ENCODE data around the gene OPCML.

OPCML gene

DNA sequence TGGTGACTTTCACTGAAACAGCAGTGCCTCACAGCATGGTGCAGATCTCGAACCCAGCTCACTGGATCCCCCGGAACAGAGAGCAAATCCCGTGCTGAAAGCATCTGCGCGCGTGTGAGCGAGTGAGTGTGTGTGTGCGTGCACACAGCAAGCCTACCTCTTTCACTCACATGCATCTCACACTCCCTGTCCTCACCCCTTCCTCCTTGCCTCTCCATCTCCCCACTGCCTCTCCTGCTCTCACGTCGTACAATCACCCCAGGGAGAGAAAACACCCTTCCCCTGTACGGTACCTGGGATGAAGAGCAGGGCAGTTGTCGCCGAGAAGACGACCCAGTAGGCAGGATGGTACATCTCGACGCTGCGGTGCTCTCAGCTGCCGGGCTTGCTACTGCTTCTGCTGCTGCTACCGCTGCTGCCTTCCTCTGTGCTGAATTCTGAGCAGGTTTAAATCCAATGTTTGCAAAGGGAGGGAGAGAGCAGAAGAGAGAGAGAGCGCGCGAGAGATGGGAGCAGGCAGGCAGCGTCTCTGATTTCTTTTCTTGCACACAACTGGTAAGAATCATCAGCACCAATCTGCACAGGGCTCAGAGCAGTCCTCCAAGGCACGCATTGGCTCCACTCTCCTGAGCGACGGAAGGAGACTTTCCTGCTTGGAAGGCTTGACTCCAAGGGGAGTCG, at the start of gene OPCML:
TSS of gene OPCML (minus strand) at position 531 of the 681 bp plus-strand sequence.
- DNase-seq: no peak

DNA sequence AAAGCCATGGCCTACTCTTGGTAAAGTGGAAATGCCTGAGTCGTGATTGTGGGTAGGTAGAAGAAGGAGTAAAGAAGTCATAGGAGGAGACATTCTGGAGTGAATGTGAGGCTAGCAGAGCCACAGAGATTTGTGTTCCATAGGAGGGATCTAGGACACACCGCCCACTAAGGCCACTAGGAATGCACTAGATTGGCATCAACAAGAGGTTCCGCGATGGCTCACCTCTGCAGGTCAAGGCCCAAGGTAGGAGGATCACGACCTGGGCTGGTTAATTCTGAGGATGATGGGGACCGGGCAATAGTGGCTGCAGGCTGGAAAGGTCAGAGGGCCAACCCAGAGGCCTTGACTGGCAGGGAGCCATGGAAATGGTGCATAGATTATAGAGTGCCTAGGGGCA, 48.8 kb upstream of the OPCML start:
- no peak for DNase-seq

DNA sequence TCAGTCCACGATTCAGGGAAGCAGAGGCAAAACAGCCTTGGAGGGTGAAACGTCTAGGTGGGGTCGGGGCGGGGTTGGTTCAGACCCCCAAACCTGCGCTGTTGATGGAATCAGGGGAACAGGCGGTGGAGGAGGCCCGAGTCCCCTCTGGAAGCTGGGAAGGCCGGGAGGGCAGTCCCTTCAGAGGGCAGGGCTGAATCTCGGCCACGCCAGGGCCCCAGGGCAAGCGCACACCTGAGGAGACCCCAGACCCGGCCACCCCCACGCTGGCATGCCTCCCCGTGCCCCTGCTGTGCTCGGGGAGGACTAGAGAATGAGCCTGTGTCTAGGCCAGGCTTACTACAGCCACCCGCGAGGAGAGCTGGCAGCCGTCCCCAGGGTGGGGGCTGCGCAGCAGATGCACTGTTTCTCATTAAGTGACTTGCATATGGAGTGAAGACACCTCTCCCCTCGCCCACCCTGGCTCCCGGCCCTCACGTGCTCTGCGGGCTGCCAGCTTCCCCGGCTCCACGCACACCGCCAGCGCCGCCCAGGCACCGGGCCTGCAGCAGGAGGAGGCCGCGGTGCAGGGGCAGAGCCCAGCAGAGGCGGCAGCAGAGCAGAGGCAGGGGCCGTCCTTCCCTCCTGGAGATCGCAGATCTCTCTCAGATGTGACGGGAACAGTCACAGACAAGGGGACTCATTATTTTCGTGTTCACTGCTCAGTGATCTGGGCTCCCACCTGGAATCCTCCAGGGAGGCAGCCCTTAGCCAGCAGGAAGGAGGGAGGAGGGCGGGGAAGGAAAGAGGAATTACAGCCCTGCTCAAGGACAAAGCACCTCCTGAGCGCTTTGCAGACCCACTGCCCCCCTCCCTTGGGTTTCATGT, 47.1 kb upstream of the OPCML start:
- no peak for DNase-seq

DNA sequence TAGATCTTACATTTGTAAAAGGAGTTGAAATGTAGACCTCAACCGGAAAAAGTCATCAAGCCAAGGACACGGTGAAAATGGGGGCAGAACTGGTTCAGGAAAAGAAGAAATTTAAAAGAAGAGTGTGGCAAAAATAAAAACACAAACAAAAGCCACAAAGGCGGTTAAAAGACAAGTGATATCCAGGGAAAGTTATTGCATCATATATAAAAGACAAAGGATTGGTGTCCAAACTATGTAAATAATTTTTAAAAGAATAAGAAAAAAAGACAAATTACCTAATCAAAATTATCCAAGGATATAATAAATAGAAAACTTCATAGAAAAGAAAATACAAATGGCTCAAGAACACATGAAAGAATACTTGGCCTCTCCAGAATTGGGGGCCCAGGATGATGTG, 45.1 kb upstream of the OPCML start:
- DNase-seq: no peak

DNA sequence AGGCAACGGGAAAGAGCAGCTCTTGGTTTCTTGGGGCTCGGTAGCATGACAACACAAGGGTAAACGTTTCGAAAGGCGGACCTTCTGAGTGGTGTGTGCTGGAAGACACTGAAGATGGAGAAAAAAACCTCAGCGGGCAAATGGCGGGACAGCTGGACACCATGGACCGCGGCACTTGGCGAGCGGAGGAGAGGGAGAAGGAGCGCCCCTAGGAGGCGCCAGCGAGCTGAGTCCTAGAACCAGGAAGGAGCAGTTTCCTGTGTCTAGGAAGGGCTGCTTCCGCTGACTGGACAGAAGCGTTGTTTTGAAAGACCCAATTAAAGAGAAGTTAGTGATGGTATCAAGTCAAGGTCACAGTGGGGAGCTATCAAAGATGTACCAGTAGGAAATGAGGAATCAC, 44.0 kb upstream of the OPCML start:
- DNase-seq: no peak

DNA sequence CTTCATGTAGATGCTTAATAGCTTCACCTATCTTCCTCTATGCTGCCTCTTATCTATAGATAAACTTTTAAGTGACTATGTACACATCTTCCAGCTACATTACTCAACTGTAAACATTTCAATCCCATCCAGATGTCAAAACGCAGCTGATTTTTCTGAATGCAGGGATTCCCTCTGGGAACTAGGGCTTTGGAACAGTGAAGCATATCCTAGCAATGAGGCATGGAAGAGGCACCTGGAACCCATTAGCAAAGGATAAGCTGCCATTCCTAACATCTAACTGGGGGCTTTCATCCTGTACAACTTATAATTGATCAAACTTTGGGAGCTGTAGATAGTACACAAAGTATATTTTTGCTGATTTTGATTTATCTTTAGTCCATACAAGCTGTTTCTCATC, 40.8 kb upstream of the OPCML start:
- DNase-seq: no peak

DNA sequence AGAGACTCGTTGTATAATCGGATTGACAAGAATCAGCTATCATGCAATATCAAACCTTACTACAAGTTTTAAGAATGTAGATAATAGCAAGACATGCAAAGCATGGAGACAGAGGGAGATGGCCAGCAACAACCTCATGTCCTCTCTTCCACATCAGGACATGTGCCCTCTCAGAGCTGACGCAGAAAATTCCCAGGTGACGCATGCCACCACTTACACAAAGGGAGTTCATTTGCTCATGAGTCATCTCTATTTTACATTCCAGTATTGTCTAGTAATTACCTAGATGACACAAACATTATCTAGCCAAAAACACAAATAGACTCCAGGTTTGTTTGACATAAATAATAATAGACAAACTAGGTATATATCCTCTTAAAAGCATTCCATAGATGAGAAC, 38.1 kb upstream of the OPCML start:
- no peak for DNase-seq

DNA sequence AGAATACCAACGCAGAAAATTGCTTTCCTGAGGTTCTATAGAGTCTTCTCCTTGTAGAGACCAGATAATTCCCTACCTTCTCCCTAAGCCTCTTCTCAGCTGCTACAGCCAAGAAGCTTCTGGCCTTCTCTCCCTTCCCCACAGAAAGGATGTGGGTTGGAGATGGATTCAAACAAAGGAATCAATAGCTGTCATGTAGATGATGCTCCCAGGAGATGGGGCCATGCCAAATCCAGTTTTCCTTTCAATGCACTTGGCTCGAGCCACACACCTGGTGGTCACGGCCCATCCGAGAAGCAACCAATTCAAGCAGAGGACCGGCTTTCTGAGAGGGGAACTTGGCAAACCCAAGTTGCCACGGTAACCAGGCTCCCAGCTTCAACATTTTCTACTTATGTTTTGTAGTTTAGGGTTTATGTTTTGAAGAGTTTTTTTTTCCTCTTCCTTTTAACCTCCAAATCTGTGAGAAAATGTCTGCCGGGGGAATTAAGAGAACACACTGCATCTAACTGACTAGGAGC, 31.3 kb upstream of the OPCML start:
- no peak for DNase-seq

DNA sequence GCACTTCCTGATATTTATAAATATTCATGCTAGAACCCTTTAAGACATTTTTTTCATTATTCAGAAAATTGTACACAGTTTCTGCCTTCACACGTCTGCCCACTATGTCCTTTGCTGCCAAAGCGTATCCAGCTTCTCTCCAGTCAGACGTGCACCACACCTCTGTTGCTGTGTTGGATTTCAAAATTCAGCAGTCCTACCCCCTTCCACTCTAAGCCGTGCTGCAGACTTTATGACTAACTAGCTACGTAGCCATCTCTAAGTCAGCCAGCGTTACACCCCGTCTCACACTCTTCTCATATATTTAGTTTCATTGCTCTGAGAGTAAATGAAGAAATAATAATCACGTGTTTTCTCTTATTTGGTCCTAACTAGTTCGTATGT, 28.2 kb upstream of the OPCML start:
- DNase-seq: no peak

DNA sequence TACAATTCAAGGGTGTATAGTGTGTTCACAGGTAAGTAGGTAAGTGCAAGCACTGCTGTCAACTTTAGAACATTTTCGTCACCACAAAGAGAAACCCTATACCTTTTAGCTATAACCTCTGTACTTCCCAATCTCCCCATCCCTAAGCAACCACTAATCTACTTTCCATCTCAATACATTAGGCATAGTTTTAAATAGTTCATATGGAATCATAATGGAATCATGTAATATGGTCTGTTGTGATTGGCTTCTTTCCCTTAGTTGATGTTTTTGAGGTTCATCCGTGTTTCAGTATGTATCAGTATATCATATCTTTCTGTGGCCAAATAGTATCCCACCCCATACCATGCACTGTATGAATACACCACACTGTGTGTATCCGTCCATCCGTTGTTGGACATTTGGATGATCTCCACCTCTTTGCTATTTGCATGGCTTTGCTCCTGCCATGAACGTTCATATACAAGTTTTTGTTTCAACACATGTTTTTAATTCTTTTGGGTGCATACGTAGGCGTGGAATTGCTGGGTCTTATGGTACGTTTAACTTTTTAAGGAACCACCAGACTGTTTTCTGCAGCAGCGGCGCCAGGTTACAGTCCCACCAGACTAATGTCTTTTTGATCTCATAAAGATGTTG, 27.7 kb upstream of the OPCML start:
- no peak for DNase-seq

DNA sequence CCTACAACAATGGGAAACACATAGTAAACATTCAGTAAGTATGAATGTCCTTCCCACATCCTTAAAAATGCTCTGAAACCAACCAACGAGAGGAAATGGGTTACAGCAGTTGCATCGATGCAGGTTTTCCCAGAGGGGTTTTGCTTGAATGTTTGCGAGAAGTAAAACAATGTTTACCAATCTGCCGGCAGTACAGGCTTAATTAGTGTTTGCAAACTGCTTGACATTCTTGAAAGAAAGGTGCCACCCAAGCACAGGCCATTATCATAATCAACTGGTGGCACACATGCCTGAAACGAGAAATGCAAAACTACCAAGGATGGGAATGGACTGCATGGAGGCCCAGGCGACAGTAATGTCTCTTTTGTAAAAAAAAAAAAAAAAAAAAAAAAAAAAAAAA, 27.1 kb upstream of the OPCML start:
- no peak for DNase-seq

DNA sequence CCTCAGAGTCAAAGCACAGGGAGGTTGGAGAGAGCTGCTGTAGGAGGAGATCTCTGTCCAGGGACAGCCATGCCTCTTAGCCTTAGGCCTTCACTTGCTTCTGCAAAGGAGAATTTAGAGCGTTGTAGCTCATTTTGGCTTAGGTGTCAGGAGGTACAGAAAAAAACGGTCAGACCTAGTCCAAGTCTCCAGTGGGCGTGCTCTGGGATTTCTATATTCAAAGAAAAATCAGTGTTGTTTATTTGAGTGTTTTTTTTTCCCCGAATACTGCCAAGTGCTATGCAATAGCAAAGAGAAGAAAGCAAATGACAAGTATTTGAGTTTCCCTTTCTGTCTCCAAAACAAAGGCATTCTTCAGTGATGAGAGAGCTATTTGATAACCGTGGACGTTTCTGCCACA, 22.7 kb upstream of the OPCML start:
- no peak for DNase-seq

DNA sequence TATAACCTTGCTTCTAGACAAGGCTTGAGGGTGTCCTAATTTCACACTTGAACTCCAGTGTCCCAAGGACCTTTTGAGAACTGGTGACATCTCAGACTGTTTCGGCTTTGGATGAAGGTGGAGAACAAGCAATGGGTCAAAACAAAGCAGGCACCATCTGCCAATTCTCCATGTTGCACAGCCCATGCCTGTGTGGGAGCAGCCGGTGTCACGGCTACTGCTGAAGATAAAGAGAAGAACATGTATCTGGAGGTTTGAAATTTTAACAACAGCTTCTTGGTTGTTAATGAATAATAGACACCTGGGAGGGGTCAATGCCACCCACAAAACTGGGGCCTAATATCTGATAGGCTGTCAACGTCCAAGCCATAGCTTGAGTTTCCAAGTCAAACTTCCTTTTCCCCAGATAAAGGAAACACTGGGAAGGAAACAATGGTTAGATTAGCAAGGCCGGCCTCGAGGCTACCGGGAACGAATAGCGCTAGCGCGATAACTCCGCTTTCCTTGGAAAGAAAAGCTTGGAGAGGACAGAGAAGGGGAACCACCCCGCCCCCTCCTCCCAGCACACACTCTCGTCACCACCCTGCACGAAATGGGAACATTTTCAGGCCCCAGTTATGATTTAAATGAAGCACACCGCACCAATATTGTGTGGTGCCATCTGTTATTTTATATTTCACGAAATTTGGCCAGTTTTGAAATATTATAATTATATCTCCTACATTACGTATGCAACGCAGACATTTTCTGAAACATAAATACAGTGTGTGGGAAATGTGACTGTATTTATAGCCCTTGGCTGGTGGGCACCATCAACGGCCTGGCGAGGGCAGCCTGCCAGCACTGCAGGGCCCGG, 21.8 kb upstream of the OPCML start:
- no peak for DNase-seq

DNA sequence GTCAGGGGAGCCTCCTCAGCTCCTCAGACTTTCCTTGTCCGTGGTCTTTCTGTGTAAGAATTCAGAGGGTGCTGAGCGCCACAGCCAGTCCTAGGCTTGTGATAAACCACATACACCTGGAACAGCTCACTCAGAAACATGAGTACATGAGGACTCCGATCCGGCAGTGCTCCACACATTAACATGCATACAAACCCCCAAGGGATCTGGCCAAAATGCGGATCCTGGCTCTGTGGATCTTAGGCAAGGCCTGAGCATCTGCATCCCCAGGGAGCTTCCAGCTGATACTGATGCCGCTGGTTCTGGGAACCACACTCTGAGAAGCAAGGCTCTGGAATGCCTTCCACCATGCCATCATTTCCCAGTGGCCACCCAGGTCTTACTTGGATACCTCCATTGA, 20.6 kb upstream of the OPCML start:
- no peak for DNase-seq

DNA sequence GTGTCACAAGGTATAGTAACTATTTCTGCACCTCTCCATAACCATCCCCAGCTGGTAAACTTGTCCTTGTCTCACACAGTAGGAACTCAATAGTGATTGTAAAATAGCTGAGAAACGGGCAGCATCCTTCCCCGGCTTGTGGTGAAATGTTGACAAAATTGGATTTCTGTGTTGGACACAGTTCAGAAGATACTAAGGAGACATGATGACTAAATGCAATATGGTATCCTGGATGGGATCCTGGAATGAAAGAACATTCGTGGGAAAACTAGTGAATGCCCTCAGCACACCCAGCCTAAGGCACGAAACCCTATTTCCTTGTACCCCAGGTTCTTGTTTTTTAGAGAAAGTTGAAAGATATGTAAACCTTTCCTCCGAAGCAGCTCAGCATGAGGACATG, 18.8 kb upstream of the OPCML start:
- DNase-seq: no peak

DNA sequence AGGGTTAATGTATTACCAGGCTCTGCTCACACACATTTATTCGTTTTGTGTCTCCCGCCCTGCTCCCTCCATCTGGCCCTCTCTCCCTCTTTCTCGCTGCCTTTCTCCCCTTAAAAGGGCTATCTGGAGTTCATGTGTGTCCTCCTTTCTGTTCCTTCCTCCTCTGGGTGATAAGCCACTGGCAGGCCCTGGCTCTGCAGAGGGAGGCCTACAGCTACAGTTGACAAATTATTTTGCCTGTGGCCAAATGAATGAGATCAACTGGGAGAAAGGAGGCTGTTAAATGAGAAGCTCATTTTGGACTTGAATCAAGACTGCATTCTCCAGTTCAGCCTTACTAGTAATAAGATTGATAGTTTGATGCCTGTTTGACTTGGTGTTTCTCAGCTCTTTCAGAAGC, 17.5 kb upstream of the OPCML start:
- DNase-seq: no peak

DNA sequence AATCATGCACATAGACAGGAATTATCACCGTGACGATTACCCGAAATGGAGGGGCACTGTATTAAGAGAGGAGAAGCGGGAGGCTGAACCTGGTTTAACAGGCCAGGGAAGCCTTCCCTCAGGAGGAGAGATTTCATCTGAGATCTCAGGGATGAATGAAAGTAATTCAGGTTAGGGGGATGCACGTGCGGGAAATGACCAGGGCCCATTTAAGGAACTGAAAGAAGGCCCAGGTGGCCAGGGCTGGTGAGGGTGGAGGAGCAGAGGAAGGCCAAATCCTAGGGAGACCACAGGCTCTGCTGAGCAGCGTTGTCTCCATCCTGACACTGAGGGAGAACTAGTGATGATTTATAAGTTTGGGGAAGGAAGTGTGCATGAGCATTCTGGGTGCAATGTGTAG, 16.3 kb upstream of the OPCML start:
- DNase-seq: no peak

DNA sequence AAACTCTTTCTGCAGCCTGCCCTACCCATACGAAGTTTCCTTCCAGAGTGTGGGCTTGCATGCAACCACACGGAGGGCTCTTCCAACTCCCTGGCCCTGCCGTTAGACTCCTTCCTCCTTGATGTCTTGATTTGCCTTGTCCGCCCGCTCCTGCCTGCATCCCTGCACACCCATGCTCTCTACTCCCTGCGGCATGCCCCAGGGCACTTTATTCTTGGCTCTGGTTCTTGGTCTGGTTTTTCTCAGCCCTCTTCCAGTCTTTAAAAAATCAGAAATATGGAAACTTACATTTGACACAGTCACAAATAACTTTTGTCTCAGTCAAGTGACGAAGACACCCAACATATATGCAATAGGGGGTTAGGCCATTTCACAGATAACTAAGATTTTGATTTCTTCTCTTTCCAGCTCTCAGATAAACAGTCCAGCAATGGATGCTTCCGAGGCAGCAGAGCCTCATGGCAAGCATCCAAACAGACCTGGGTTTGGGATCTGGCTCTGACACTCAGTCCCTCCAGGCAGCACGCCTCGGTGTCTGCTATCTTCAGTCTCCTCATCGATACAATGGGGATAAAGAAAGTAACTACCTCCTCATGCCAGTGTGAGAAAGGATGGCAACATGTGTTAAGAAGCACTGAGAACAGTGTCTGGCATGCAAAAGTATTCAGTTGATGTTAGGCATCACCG, 15.7 kb upstream of the OPCML start:
- no peak for DNase-seq

DNA sequence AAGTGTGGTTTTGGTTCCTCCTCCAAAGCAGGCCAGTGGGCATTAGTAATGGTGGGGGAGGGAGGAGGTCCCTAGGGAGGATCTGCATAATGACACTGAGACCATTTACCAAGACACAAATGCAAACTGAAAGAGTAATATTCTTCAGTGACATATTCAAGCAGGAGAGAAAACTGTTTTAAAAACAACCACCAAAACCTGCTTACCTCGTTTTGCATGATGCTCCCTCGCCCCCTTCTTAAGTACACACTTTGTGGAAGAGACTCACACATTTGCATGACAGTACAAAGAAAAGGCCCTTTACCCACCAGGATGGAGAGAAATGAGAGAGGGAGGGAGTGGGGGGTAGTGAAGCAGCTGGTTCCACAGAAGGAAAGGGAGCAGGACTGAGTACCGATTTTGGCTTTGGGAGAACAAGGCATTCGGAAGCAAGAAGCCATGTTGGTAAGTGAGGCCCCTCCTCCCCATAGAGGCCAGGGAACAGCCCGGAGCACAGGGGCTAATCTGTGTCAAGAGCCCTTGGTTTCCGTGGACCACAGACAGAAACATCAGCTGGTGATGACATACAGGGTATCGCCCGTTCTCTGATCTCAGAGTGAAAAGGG, 13.0 kb upstream of the OPCML start:
- DNase-seq: no peak

DNA sequence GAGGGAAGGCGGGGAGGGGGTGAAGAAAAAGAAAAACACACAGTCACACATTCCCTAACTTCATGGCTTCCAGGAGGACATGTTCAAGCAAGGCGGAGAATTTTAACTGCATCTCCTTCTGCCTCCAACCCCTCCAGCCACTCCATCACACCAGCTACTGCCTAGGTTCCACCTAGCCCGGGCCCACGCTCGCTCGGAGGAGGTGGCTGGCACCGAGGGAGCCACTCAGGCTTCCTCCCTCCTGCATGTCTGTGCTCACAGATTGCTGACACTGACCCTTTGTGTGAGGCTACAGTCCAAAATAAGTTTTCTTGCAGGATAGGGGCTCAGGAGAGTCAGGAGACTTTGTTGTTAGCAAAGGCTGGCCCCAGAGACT, 9.4 kb upstream of the OPCML start:
- DNase-seq: no peak

DNA sequence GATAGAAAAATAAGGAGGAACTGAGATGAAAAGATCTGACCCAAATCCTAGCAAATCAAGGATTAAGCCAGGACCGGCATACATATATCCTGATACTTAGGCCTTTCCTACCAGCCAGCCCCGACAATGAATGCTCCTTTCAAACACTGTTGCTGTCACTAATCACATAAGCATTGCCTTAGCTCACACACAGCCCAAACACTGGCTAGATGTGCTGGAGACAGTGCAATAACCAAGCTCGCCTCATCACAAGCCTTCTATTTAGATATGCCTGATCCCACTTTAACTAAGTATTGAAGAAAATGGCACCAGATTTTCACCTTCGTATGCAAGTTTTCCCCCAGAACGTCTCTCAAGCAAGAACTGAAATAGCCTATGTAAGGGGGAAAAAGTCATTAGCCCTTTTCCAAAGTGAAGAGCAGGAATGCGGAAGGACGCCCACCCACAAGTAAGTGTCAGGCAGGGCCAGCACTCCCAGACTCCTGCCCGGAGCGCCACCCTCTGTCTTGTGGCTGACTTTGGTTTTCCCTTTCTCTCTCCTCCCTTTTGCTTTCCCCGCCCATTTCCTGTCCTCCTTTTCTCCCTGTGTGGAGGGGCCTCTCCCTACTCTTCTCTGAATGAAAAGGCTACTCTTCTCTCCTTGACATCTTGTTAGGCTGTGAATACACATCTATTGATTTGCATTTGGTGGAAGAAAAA, 8.9 kb upstream of the OPCML start:
- no peak for DNase-seq

Measured in EL (cell line).